Heart left ventricle (tissue), 13 donors: ENCODE data around the gene IDH2.

ENCODE experiments used
- CTCF ChIP-seq, 12 donors: fragments of 200-600 bp; sonication (generic) in 4 of 12; IDR thresholded peaks; one replicate each; pipeline versions ENCODE4 v1.5.0 to v1.8.0; 2018 to 2022; ENCODE audit warnings: antibody characterized with exemption in 12 of 12, mild to moderate bottlenecking in 5 of 12
- POLR2A ChIP-seq, 2 donors: fragments of 450-650 bp; IDR thresholded peaks; one replicate each; pipeline ENCODE4 v1.6.1; 2017; ENCODE audit warnings: antibody characterized with exemption in 2 of 2, mild to moderate bottlenecking in 2 of 2, moderate library complexity in 2 of 2
- donor health status: ischemic (EF 13 %, LVEDD 7.1; RV severe dilation, severe dysfunction).
- donor health status: DM: no; HTN: yes; CAD: no.
- donor health status: DM: no; HTN: no; CAD: no.
- donor health status: ischemic (EF 25% LVEDD 6.9; RV normal size, moderate dysfunction).
- donor health status: ischemic (EF 25% LVEDD 5.7; RV mildly dilated, moderate dysfunction).
- donor health status: ischemic (EF 35%, LVEDD 5.7; RV mildly dilated, moderate dysfunction).
- donor health status: nonischemic (EF 11% LVEDD 7.7; RV severe dilation, severe dysfunction).
- donor health status: DM: yes; HTN: yes; CAD: no.
- donor health status: PGD.
- donor health status: ischemic (EF 29% LVEDD 5.4; RV normal size, mild dysfunction).
- donor health status: nonischemic (EF 23%, LVEDD 6.1; RV moderate dilation, normal function).

- TF ChIP-seq CTCF (IDR thresholded peaks at IDR 0.05) (no peak), POLR2A (IDR thresholded peaks at IDR 0.05) (no peak)
Observed at GRCh38 chr15:90091156-90091931, 10.9 kb downstream of the IDH2 start.
